GM21423 (cell line): ENCODE measurements around the gene MLLT10.
"Not testable (repeated sequence)": the region's sequence is repeated elsewhere in the genome, so short reads cannot be mapped to it uniquely, and the experiment has no call there.

Experiments
- ATAC-seq: cut with Tn5 transposase; IDR thresholded peaks from one replicate; pipeline ENCODE4 v1.9.1; 2021; ENCODE audit warnings: mild to moderate bottlenecking, moderate library complexity; ENCODE audit not compliant: unreplicated experiment

The MLLT10 gene

GRCh38 chr10:21526860-21527597, 7.0 kb upstream of the MLLT10 start:
- no peak for ATAC-seq

DNA sequence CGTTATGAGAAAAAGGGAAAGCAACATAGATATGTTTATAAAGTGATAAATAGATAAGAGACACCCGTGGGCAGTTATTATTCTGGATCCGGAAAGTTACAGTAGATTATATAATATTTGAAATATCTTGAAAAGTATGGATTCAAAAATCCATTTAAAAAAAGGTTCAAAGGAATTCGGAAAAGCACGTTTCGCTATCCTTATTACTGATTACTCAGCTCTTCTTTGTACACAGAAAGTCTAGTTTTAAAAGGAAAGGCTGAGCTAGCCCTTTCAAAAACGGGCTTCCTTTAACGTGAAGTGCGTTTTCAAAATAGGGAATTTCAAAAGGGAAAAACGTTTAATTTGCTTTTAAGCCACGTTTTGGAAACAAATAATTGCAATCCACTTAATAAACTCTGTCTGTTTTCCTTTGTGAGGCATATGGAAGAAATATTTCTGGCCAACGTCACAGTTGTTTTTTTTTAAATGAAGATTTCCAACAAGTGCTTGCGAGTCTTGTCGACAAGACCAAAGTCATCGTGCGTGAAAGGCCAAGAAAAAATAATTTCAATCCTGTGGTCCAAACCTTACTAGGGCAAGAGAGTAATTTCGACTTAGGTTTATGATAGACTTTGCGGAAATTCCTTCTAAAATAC, 6.3 kb upstream of the MLLT10 start:
- no peak for ATAC-seq

DNA sequence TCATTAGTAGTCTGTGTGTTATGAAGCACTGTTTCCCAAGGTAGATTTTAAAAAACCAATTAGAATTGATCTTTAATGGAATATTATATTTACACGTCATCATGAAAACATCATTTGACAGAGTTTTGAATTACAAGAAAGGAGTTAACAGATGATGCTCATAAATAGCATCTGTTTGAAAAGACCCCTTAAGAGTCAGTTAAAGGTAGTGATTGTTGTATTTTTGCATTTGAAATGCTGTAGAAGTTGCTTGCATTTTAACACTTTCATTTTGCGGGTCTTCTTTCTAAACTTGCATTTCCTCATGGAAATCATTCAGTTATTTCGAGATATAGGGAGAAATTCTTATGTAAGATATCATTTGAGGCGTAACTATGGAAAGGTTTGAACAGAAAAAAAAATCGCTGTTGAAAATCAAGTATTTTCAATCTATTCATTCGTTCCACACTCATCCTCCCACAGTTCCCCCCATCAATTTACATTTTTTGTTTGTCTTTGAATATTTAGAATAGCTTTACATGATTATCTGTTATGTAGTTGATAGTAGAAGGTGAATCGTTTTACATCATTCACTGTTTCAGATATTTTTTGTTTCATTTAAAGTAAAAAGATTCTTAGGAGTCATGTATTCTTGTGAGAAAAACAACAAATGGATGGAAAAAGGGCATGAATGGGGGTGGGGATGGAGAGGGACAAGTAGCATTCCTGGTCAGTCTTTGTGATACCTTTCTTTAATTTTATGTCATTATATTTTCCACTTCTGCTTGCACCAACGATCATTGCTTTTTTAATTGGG, 5.6 kb upstream of the MLLT10 start:
- no peak for ATAC-seq

GRCh38 chr10:21529032-21529910, 4.8 kb upstream of the MLLT10 start:
- ATAC-seq = no peak

DNA sequence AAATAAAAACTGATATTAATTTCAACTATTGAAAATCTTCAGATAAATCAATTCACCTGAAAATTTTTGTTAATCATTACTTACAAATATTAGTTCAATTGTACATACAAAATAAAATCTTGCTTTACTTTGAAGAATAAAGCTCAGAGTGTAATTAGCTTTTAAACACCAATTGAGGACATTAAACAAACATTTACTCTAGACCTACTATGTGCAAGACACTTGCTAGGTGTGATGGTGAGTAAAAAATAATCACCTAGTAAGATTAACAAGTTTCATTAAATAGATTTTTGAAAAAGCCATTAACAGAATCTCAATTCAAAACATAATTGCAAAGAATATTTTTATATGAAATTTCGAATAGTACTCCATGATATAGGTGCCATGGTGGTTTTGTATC, 3.9 kb upstream of the MLLT10 start:
- ATAC-seq = no peak

DNA sequence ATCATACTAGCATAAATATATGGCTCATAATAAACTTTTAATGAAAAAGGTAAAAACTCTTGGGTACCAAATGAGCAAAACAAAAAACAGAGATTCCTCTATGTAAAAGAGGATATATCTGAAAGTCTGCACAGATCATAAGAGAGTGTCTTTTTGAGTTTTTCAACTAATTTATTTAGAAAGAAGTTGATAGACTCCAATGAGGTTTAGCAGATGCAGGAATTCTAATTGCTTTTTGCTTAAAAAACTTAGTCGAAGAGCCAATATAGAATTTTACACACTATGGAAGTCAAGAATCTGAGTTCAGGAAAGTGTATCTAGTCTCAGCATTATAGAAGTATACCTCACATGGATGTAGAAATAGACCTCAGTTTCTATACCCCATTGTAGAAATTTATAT, 3.4 kb upstream of the MLLT10 start:
- no peak for ATAC-seq

- ATAC-seq = no peak
Measured at GRCh38 chr10:21531164-21531563, 2.9 kb upstream of the MLLT10 start.

DNA sequence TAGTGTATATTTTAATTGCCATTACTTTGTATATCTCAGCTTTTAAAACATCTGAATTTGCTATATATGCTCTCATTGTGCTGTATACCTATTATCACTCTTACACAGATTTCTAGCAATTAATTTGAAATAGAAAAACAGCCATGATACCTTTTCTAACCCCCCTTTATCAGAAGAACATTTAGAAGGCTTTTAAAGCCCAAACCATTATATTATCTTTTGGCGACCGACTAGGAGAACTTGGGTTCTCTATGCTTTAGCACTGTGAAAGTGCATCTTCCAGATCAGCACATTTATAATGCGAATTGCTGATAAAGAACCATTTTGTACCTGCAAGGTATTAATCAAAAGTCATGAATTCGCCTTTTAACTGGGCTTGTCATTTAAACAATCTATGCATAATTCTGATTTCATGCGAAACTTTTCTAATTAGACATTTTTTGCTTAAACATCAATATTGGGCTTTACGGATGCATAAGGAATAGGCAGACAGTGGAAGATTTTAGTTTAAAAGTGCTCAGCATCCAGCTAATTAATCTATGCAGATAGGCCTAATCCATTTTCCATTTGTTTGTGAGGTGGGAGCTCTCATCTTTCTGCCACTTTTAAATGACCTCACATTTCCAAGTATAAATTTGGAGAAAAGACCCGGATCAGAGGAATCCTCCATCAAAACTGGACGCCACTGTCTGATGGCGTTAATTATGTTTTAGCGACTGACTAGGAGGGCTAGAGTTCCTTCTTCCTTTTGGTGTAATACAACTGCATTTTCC, 1.2 kb upstream of the MLLT10 start:
- ATAC-seq = no peak

- ATAC-seq = no peak
Measured at GRCh38 chr10:21534280-21534586, 201 bp downstream of the MLLT10 start.

DNA sequence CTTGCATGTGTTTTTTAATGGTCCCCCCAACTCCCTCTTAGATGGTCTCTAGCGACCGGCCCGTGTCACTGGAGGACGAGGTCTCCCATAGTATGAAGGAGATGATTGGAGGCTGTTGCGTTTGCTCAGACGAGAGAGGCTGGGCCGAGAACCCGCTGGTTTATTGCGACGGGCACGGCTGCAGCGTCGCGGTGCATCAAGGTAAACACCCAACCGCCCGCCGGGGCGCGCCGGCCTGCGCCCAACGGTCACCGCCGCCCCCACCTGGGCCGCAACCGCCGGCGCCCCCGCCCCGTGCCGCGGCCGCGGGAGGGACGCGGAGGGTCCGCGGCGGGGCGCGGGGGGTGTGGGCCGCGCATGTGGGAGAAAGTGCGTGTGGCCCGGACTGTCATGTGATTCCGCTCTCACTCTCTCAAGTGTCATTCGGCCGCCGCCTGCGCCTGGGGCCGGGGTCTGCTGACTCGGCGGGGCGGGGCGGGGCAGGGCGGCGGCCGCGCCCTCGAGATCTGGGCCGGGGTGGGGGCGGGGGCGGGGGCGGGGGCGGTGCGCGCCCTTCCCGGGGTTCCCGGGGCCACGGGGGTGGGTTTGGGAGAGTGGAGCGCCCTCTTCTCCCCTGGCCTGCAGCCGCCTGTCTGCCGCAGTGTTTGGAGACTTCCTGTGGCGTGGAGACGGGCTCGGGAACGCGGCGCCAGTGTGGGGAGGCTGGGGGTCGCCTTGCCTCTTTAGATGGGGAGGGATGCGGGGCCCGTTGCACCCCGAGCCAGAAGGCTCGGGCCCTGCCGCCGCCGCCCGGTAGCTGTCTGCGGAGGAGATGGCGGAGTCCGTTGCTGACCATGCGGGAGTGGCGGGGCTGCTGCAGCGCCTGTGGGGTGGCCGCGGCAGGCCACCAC, 817 bp downstream of the MLLT10 start:
- no peak for ATAC-seq

DNA sequence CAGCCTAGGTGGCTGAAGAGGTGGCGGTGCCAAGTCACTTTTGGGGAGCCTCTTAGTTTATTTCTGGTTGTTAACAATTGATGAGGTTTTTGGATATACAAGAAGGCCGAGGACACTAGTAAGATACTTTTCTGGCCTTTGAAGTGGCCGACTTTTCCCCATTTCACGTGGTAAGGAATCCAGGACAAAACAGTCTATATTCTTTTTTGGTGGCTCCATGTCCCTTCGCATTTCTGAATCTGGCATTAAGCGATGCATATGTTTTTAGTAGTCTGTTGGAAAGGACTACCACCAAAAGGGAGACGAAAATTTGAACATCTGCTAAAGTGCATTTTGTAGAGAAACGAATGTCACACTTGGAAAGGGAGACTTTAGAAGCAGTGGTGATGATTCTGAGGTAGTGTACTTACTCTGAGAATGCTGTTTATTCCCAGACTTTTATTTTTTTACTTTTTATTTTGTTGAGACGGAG, 1.5 kb downstream of the MLLT10 start:
- no peak for ATAC-seq

GRCh38 chr10:21535976-21536375, 1.9 kb downstream of the MLLT10 start:
- ATAC-seq = not testable (repeated sequence)

- no peak for ATAC-seq
Measured at GRCh38 chr10:21536874-21537273, 2.8 kb downstream of the MLLT10 start.

DNA sequence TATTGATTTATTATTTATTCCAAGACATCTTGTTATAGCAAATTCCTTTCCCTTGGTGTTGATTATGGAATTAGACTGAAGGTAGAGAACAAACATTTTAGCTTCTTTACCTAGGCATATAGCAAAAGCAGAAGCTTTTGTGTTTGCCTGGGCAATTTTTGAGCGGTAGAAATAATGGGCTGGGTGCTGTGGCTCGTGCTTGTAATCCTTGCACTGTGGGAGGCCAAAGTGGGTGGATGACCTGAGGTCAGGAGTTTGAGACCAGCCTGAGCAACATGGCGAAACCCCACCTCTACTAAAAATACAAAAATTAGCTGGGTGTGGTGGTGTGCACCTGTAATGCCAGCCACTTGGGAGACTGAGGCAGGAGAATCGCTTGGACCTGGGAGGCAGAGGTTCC, 6.7 kb downstream of the MLLT10 start:
- not testable (repeated sequence) for ATAC-seq

DNA sequence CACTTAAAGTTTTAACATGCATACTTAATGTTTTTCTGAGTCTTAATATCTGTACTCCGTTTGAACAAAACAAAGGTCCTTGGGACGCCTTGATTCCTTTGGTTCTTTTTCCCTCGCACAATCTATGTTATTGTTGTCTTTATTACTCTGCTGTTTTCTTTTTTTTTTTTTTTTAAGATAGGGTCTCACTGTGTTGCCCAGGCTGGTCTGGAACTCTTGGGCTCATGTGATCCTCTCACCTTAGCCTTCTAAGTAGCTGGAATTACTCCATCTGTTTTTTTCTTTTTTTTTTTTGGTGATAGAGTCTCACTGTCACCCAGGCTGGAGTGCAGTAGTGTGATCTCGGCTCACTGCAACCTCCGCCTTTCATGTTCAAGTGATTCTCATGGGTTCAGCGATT, 13.2 kb downstream of the MLLT10 start:
- ATAC-seq = no peak

DNA sequence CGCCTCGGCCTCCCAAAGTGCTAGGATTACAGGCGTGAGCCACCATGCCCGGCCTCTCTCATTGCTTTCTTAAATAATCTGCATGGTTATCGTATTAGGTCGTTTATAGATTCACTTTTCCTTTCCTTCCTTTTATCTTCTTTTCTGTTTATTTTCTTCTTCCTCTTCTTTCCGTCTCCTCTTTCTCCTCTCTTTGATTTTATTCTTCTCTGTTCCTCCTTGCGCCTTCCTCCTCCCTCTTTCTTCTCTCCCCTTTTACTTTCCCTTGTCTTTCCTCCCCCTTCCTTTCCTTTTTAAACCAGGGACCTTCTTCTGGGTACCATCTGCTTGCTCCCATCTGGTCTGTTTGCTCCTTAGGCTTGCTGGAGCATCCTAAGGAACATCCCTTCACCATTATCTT, 18.6 kb downstream of the MLLT10 start:
- ATAC-seq = no peak

DNA sequence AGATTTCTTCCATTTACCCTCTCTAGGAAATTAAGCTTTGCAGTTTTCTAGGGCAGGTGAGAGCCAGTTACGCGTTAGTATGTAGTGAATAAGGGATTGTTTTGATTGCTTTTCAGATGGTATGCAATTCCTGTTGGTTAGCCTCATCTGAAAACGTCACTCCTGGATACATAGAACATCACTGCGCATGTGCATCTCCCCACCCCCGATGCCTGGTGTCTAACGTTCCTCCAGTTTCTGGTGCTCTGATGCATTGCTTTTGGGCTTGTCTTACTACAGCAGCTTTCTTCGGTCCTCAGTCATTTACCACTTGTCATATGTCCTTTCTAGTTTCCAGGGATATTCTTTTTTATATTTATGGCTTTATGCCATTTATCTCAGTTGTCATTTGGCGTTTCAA, 22.5 kb downstream of the MLLT10 start:
- ATAC-seq = no peak

GRCh38 chr10:21558984-21559383, 25.0 kb downstream of the MLLT10 start:
- ATAC-seq = not testable (repeated sequence)
